HEK293 (cell line): ENCODE data around the gene TRIP10.

Source experiments
- CTCF ChIA-PET: fragments of 350-600 bp; formaldehyde crosslinking; extraction: SDS; loops from one replicate; lab custom pipeline; 2021; ENCODE audit warnings: antibody characterized with exemption; lab: Yijun Ruan, JAX
- POLR2A ChIA-PET: fragments of 300-600 bp; formaldehyde crosslinking; extraction: SDS; loops from one replicate; lab custom pipeline; 2020; ENCODE audit warnings: antibody characterized with exemption, inconsistent platforms; lab: Yijun Ruan, JAX
- H3K27ac ChIP-seq: fragments of 200-500 bp; sonication (Bioruptor generic); 2 replicates; pipeline ENCODE4 v1.5.1; 2014; ENCODE audit warnings: low read depth, low read length, control low read depth, inconsistent platforms; ENCODE audit errors: extremely low read depth
- H3K36me3 ChIP-seq, 2 experiments: fragments of 200-500 bp in 1 of 2; sonication (Bioruptor generic) in 1 of 2; 1 replicate in 1 of 2; 2 replicates in 1 of 2; pipeline ENCODE4 v1.5.1; 2014 to 2017; ENCODE audit warnings: inconsistent platforms in 2 of 2, low read length in 2 of 2; ENCODE audit not compliant: control insufficient read depth in 2 of 2, insufficient read depth in 1 of 2
- H3K4me1 ChIP-seq: fragments of 200-500 bp; sonication (Bioruptor generic); 2 replicates; pipeline ENCODE4 v1.5.1; 2014; ENCODE audit warnings: mild to moderate bottlenecking, low read length, inconsistent platforms; ENCODE audit not compliant: control insufficient read depth, insufficient read depth
- H3K4me3 ChIP-seq: 2 replicates; pipeline ENCODE4 v1.5.1; 2011; ENCODE audit warnings: low read depth, mild to moderate bottlenecking, control low read depth, low read length, moderate library complexity
- H3K9me3 ChIP-seq: fragments of 200-500 bp; sonication (Bioruptor generic); 2 replicates; pipeline ENCODE4 v1.5.1; 2014; ENCODE audit warnings: low read depth, low read length, inconsistent platforms; ENCODE audit not compliant: control insufficient read depth, insufficient read depth
- GLI4 ChIP-seq: fragments of 450-650 bp; formaldehyde crosslinking; IDR thresholded peaks from 2 replicates; pipeline ENCODE4 v1.5.1; 2016; ENCODE audit warnings: missing biosample characterization, missing genetic modification characterization
- KLF1 ChIP-seq: fragments of 450-650 bp; formaldehyde crosslinking; IDR thresholded peaks from 2 replicates; pipeline ENCODE4 v1.5.1; 2016; ENCODE audit warnings: missing biosample characterization, missing genetic modification characterization
- PRDM1 ChIP-seq: fragments of 450-650 bp; formaldehyde crosslinking; IDR thresholded peaks from 2 replicates; pipeline ENCODE4; 2016; ENCODE audit warnings: missing biosample characterization, missing genetic modification characterization
- RBAK ChIP-seq: fragments of 450-650 bp; formaldehyde crosslinking; IDR thresholded peaks from 2 replicates; pipeline ENCODE4 v1.5.1; 2016; ENCODE audit warnings: missing biosample characterization, missing genetic modification characterization
- REPIN1 ChIP-seq: fragments of 450-650 bp; formaldehyde crosslinking; IDR thresholded peaks from 2 replicates; pipeline ENCODE4 v1.5.1; 2017; ENCODE audit warnings: missing biosample characterization, missing genetic modification characterization, low read depth
- SP7 ChIP-seq: fragments of 450-650 bp; formaldehyde crosslinking; IDR thresholded peaks from 2 replicates; pipeline ENCODE4 v1.5.1; 2016; ENCODE audit warnings: missing biosample characterization, missing genetic modification characterization
- ZBTB17 ChIP-seq: fragments of 450-650 bp; formaldehyde crosslinking; IDR thresholded peaks from 2 replicates; pipeline ENCODE4 v1.5.1; 2016; ENCODE audit warnings: missing biosample characterization, missing genetic modification characterization
- ZEB2 ChIP-seq: fragments of 450-650 bp; formaldehyde crosslinking; IDR thresholded peaks from 2 replicates; pipeline ENCODE4 v1.5.1; 2016; ENCODE audit warnings: missing biosample characterization, missing genetic modification characterization
- ZNF112 ChIP-seq: fragments of 450-650 bp; formaldehyde crosslinking; IDR thresholded peaks from 2 replicates; pipeline ENCODE4 v1.5.0; 2017; ENCODE audit warnings: missing biosample characterization, missing genetic modification characterization
- ZNF157 ChIP-seq: fragments of 450-650 bp; formaldehyde crosslinking; IDR thresholded peaks from 2 replicates; pipeline ENCODE4 v1.5.1; 2016; ENCODE audit warnings: missing biosample characterization, missing genetic modification characterization
- ZNF2 ChIP-seq: fragments of 450-650 bp; formaldehyde crosslinking; IDR thresholded peaks from 2 replicates; pipeline ENCODE4 v1.5.1; 2016; ENCODE audit warnings: missing biosample characterization, missing genetic modification characterization
- ZNF239 ChIP-seq: fragments of 450-650 bp; formaldehyde crosslinking; IDR thresholded peaks from 2 replicates; pipeline ENCODE4 v1.5.1; 2016; ENCODE audit warnings: missing biosample characterization, missing genetic modification characterization
- ZNF248 ChIP-seq: fragments of 450-650 bp; formaldehyde crosslinking; IDR thresholded peaks from 2 replicates; pipeline ENCODE4 v1.5.1; 2017; ENCODE audit warnings: missing biosample characterization, missing genetic modification characterization
- ZNF302 ChIP-seq: fragments of 450-650 bp; formaldehyde crosslinking; IDR thresholded peaks from 2 replicates; pipeline ENCODE4 v1.5.1; 2016; ENCODE audit warnings: missing biosample characterization, missing genetic modification characterization, low read depth
- ZNF335 ChIP-seq: fragments of 450-650 bp; formaldehyde crosslinking; conservative IDR thresholded peaks from 2 replicates; pipeline ENCODE4 v1.5.1; 2016; ENCODE audit warnings: missing biosample characterization, missing genetic modification characterization
- ZSCAN16 ChIP-seq: fragments of 450-650 bp; formaldehyde crosslinking; IDR thresholded peaks from 2 replicates; pipeline ENCODE4 v1.5.1; 2016; ENCODE audit warnings: missing biosample characterization, missing genetic modification characterization
- TF ChIP-seq, protein P1 (sequence below): fragments of 450-650 bp; formaldehyde crosslinking; conservative IDR thresholded peaks from 2 replicates; pipeline ENCODE4 v1.5.1; 2016; ENCODE audit warnings: low read depth, missing biosample characterization, missing genetic modification characterization
- TF ChIP-seq, protein P2 (sequence below): fragments of 450-650 bp; IDR thresholded peaks from 2 replicates; pipeline ENCODE4 v1.5.1; 2018; ENCODE audit warnings: missing biosample characterization, mild to moderate bottlenecking, missing genetic modification characterization
- TF ChIP-seq, protein P3 (sequence below): fragments of 450-650 bp; formaldehyde crosslinking; IDR thresholded peaks from 2 replicates; pipeline ENCODE4 v1.5.1; 2016; ENCODE audit warnings: missing biosample characterization, missing genetic modification characterization
- TF ChIP-seq, protein P4 (sequence below): fragments of 450-650 bp; formaldehyde crosslinking; IDR thresholded peaks from 2 replicates; pipeline ENCODE4 v1.5.1; 2017; ENCODE audit warnings: missing biosample characterization, missing genetic modification characterization
- TF ChIP-seq, protein P5 (sequence below): fragments of 450-650 bp; formaldehyde crosslinking; IDR thresholded peaks from 2 replicates; pipeline ENCODE4 v1.5.1; 2016; ENCODE audit warnings: missing biosample characterization, missing genetic modification characterization
- TF ChIP-seq, protein P6 (sequence below): fragments of 450-650 bp; formaldehyde crosslinking; IDR thresholded peaks from 2 replicates; pipeline ENCODE4 v1.5.1; 2016; ENCODE audit warnings: missing biosample characterization, missing genetic modification characterization
- TF ChIP-seq, protein P7 (sequence below): fragments of 450-650 bp; formaldehyde crosslinking; IDR thresholded peaks from 2 replicates; pipeline ENCODE4 v1.5.1; 2016; ENCODE audit warnings: missing biosample characterization, missing genetic modification characterization

The TRIP10 gene

DNA sequence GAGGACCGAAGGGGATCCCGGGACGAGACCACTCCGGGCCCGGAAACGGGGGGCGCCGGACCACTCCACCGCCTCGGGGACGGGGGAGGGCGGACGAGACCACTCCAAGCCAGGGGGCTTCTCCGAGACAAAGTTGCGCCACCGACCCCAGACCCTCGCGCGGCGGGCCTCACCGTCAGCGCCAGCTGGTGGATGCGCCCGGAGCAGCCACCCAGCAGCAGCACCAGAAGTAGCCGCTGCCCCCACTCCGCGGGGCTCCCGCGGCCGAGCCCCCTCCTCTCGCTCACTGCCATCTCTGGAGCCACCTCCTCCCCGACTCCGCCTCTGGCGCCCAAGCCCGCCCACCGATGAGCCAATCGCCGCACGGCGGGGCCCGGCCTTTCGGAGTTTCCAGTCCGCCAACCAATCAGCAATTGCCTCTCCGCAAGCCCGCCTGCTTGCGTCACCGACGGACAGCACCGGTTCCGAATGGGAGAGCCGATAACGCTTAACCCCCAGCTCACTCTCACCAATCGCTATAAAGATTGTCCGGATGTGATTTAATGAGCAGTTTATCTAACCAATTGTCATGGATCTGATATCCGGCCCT lies 2.1 kb upstream of the TRIP10 start, which contains the start of gene GPR108:
Gene GPR108, minus strand, starts transcription at position 297 of the 589 bp plus-strand sequence. Its CDS starts 4 bp downstream, at position 293.
- Histone ChIP-seq H3K36me3 (peaks cover 0 to 20% of the 10 kb centered on the region in 2 experiments; a peak in 2 of 3 replicates), H3K27ac (peak within 1 kb of the TSS; percentile 78), H3K4me1 (peaks cover 11% of the 10 kb centered on the region), H3K9me3 (no peaks in the 10 kb centered on the region), H3K4me3 (peak within 1 kb of the TSS; percentile 64)
- ChIA-PET POLR2A (interaction anchor here (0.5 to 1.6 kb wide), 6 partner anchors 24 to 365 kb away, joined by 3 to 5 read pairs (median 4); partner anchors contain the start of genes ALKBH7, KHSRP, SH2D3A and TNFSF9), CTCF (interaction anchor here (0.9 to 4.8 kb wide), 11 partner anchors 13 to 220 kb away, joined by 3 to 49 read pairs (median 5); partner anchors contain the start of gene VAV1)
- TF ChIP-seq ZNF248 (tag by site-specific recombination) (no peak), ZNF157 (tag by site-specific recombination) (no peak), ZNF335 (tag by site-specific recombination) (peak; percentile 68), ZNF2 (tag by site-specific recombination) (peak; percentile 91; the same call in 1 of the 2 replicates), ZSCAN16 (no peak), SP7 (tag by site-specific recombination) (peak; percentile 91), REPIN1 (tag by site-specific recombination) (peak; percentile 23; the same call in 1 of the 2 replicates), ZNF239 (tag by site-specific recombination) (no peak), ZNF112 (tag by site-specific recombination) (no peak), GLI4 (tag by site-specific recombination) (0 out of 2 replicates have a peak, but pooled peaks have one; percentile 21), RBAK (tag by site-specific recombination) (no peak), ZBTB17 (peak; percentile 16; the same call in 1 of the 2 replicates), ZNF302 (tag by site-specific recombination) (no peak), PRDM1 (tag by site-specific recombination) (no peak), ZEB2 (tag by site-specific recombination) (peak; percentile 89), KLF1 (tag by site-specific recombination) (peak; percentile 65)
- TF ChIP-seq, protein P1, sequence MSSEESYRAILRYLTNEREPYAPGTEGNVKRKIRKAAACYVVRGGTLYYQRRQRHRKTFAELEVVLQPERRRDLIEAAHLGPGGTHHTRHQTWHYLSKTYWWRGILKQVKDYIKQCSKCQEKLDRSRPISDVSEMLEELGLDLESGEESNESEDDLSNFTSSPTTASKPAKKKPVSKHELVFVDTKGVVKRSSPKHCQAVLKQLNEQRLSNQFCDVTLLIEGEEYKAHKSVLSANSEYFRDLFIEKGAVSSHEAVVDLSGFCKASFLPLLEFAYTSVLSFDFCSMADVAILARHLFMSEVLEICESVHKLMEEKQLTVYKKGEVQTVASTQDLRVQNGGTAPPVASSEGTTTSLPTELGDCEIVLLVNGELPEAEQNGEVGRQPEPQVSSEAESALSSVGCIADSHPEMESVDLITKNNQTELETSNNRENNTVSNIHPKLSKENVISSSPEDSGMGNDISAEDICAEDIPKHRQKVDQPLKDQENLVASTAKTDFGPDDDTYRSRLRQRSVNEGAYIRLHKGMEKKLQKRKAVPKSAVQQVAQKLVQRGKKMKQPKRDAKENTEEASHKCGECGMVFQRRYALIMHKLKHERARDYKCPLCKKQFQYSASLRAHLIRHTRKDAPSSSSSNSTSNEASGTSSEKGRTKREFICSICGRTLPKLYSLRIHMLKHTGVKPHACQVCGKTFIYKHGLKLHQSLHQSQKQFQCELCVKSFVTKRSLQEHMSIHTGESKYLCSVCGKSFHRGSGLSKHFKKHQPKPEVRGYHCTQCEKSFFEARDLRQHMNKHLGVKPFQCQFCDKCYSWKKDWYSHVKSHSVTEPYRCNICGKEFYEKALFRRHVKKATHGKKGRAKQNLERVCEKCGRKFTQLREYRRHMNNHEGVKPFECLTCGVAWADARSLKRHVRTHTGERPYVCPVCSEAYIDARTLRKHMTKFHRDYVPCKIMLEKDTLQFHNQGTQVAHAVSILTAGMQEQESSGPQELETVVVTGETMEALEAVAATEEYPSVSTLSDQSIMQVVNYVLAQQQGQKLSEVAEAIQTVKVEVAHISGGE, result peak; percentile 93
- TF ChIP-seq, protein P2, sequence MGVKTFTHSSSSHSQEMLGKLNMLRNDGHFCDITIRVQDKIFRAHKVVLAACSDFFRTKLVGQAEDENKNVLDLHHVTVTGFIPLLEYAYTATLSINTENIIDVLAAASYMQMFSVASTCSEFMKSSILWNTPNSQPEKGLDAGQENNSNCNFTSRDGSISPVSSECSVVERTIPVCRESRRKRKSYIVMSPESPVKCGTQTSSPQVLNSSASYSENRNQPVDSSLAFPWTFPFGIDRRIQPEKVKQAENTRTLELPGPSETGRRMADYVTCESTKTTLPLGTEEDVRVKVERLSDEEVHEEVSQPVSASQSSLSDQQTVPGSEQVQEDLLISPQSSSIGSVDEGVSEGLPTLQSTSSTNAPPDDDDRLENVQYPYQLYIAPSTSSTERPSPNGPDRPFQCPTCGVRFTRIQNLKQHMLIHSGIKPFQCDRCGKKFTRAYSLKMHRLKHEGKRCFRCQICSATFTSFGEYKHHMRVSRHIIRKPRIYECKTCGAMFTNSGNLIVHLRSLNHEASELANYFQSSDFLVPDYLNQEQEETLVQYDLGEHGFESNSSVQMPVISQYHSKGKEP (tag by site-specific recombination), result no peak
- TF ChIP-seq, protein P3, sequence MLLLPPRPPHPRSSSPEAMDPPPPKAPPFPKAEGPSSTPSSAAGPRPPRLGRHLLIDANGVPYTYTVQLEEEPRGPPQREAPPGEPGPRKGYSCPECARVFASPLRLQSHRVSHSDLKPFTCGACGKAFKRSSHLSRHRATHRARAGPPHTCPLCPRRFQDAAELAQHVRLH (tag by site-specific recombination), result 0 out of 2 replicates have a peak, but pooled peaks have one; percentile 49
- TF ChIP-seq, protein P4, sequence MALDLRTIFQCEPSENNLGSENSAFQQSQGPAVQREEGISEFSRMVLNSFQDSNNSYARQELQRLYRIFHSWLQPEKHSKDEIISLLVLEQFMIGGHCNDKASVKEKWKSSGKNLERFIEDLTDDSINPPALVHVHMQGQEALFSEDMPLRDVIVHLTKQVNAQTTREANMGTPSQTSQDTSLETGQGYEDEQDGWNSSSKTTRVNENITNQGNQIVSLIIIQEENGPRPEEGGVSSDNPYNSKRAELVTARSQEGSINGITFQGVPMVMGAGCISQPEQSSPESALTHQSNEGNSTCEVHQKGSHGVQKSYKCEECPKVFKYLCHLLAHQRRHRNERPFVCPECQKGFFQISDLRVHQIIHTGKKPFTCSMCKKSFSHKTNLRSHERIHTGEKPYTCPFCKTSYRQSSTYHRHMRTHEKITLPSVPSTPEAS (tag by site-specific recombination), result no peak
- TF ChIP-seq, protein P5, sequence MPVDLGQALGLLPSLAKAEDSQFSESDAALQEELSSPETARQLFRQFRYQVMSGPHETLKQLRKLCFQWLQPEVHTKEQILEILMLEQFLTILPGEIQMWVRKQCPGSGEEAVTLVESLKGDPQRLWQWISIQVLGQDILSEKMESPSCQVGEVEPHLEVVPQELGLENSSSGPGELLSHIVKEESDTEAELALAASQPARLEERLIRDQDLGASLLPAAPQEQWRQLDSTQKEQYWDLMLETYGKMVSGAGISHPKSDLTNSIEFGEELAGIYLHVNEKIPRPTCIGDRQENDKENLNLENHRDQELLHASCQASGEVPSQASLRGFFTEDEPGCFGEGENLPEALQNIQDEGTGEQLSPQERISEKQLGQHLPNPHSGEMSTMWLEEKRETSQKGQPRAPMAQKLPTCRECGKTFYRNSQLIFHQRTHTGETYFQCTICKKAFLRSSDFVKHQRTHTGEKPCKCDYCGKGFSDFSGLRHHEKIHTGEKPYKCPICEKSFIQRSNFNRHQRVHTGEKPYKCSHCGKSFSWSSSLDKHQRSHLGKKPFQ (tag by site-specific recombination), result no peak
- TF ChIP-seq, protein P6, sequence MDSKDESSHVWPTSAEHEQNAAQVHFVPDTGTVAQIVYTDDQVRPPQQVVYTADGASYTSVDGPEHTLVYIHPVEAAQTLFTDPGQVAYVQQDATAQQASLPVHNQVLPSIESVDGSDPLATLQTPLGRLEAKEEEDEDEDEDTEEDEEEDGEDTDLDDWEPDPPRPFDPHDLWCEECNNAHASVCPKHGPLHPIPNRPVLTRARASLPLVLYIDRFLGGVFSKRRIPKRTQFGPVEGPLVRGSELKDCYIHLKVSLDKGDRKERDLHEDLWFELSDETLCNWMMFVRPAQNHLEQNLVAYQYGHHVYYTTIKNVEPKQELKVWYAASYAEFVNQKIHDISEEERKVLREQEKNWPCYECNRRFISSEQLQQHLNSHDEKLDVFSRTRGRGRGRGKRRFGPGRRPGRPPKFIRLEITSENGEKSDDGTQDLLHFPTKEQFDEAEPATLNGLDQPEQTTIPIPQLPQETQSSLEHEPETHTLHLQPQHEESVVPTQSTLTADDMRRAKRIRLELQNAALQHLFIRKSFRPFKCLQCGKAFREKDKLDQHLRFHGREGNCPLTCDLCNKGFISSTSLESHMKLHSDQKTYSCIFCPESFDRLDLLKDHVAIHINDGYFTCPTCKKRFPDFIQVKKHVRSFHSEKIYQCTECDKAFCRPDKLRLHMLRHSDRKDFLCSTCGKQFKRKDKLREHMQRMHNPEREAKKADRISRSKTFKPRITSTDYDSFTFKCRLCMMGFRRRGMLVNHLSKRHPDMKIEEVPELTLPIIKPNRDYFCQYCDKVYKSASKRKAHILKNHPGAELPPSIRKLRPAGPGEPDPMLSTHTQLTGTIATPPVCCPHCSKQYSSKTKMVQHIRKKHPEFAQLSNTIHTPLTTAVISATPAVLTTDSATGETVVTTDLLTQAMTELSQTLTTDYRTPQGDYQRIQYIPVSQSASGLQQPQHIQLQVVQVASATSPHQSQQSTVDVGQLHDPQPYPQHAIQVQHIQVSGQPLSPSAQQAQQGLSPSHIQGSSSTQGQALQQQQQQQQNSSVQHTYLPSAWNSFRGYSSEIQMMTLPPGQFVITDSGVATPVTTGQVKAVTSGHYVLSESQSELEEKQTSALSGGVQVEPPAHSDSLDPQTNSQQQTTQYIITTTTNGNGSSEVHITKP (tag by site-specific recombination), result peak; percentile 100
- TF ChIP-seq, protein P7, sequence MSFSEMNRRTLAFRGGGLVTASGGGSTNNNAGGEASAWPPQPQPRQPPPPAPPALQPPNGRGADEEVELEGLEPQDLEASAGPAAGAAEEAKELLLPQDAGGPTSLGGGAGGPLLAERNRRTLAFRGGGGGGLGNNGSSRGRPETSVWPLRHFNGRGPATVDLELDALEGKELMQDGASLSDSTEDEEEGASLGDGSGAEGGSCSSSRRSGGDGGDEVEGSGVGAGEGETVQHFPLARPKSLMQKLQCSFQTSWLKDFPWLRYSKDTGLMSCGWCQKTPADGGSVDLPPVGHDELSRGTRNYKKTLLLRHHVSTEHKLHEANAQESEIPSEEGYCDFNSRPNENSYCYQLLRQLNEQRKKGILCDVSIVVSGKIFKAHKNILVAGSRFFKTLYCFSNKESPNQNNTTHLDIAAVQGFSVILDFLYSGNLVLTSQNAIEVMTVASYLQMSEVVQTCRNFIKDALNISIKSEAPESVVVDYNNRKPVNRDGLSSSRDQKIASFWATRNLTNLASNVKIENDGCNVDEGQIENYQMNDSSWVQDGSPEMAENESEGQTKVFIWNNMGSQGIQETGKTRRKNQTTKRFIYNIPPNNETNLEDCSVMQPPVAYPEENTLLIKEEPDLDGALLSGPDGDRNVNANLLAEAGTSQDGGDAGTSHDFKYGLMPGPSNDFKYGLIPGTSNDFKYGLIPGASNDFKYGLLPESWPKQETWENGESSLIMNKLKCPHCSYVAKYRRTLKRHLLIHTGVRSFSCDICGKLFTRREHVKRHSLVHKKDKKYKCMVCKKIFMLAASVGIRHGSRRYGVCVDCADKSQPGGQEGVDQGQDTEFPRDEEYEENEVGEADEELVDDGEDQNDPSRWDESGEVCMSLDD (tag by site-specific recombination), result peak; percentile 97
